Measurements from ENCODE around the gene FHOD1.

DNA sequence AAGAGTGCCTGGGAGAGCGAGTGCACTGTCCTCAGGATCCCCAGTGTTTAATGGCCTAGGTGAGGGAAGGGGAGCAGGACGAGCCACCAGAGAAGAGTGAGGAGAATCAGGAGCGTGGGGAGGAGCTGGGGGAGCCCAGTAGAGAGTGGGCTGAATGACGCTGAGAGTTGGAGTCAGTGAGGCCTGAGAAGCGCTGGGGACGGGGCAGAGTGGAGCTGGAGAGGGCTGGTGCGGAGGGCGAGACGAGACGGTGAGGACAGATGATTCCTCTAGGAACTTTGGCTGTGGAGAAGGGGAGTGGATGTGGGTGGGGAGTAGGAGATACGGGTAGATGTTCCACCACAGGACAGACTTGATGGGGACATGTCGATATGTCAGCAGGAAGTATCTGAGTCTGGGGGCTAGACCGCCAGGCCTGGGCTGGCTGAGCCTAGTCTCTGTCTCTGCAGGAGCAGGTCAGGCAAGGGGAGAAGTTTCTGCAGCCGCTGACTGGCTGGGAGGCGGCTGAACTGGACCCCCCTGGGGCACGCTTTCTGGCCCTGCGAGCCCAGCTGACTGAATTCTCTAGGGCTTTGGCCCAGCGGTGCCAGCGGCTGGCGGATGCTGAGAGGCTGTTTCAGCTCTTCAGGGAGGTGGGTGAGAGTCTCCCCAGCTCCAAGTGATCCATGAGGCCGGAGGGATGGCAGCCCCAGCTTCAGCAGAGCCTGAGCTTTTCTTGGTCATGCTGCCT lies 36.7 kb upstream of the FHOD1 start:
- TF ChIP-seq, protein P1, sequence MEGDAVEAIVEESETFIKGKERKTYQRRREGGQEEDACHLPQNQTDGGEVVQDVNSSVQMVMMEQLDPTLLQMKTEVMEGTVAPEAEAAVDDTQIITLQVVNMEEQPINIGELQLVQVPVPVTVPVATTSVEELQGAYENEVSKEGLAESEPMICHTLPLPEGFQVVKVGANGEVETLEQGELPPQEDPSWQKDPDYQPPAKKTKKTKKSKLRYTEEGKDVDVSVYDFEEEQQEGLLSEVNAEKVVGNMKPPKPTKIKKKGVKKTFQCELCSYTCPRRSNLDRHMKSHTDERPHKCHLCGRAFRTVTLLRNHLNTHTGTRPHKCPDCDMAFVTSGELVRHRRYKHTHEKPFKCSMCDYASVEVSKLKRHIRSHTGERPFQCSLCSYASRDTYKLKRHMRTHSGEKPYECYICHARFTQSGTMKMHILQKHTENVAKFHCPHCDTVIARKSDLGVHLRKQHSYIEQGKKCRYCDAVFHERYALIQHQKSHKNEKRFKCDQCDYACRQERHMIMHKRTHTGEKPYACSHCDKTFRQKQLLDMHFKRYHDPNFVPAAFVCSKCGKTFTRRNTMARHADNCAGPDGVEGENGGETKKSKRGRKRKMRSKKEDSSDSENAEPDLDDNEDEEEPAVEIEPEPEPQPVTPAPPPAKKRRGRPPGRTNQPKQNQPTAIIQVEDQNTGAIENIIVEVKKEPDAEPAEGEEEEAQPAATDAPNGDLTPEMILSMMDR (IDR thresholded peaks at IDR 0.05; ENCODE audit: insufficient read depth, low read length) = no peak
- no peak for TF ChIP-seq POLR2AphosphoS5 (IDR thresholded peaks at IDR 0.05; ENCODE audit: low read depth)

All from HL-60 (cell line).